B cell (primary cell): ENCODE results near the gene PLEKHH3. TPM values are rescaled to one million over a fixed set of nuclear protein-coding genes. Genes with fewer than 3 reads are reported as not detected.

Experiments used
- ATAC-seq: fragments of 200-7000 bp; cut with Tn5 transposase; one replicate; pipeline ENCODE4 v1.10.0; 2021; ENCODE audit warnings: low read depth, mild to moderate bottlenecking, moderate number of reproducible peaks, moderate library complexity
- CTCF ChIA-PET: fragments of 350-600 bp; sonication (Branson Sonifier 250); formaldehyde crosslinking; loops from one replicate; lab custom pipeline; 2021; ENCODE audit warnings: antibody characterized with exemption, inconsistent platforms; lab: Charles Lee
- POLR2A ChIA-PET: fragments of 350-600 bp; sonication (Branson Sonifier 250); formaldehyde crosslinking; loops from one replicate; lab custom pipeline; 2021; ENCODE audit warnings: antibody characterized with exemption; lab: Charles Lee
- DNase-seq: peaks from one replicate; pipeline ENCODE4 v3.0.0; 2013
- H2AFZ ChIP-seq: 2 replicates; pipeline ENCODE4 v1.6.1; 2012; ENCODE audit warnings: mild to moderate bottlenecking, low read depth, low read length; ENCODE audit not compliant: insufficient read depth, poor library complexity, severe bottlenecking
- H3K27ac ChIP-seq, 2 donors: 1 replicate in 1 of 2; 2 replicates in 1 of 2; pipeline ENCODE4 v1.5.1; 2012 to 2013; ENCODE audit warnings: low read length in 2 of 2, mild to moderate bottlenecking in 2 of 2, moderate library complexity in 1 of 2
- H3K27me3 ChIP-seq, 4 experiments: fragments of 200-600 bp in 1 of 4; sonication (generic) in 1 of 4; replicated peaks in 1 of 4; 1 replicate in 2 of 4; 2 replicates in 2 of 4; pipeline versions ENCODE4 v1.6.1 to v1.7.0; 2013 to 2016; ENCODE audit warnings: low read length in 3 of 4, mild to moderate bottlenecking in 2 of 4, mixed read lengths in 1 of 4, moderate library complexity in 1 of 4; ENCODE audit not compliant: insufficient read depth in 4 of 4, control insufficient read depth in 3 of 4; ENCODE audit errors: control extremely low read depth in 1 of 4
- H3K36me3 ChIP-seq, 2 experiments: replicated peaks in 1 of 2; 1 replicate in 1 of 2; 2 replicates in 1 of 2; pipeline versions ENCODE4 v1.6.1 to v1.7.1; 2013; ENCODE audit warnings: low read length in 1 of 2; ENCODE audit not compliant: insufficient read depth in 2 of 2, control insufficient read depth in 1 of 2; ENCODE audit errors: control extremely low read depth in 1 of 2, extremely low read depth in 1 of 2
- H3K4me1 ChIP-seq, 2 donors: fragments of 200-600 bp in 1 of 2; sonication (generic) in 1 of 2; 1 replicate in 1 of 2; 2 replicates in 1 of 2; pipeline versions ENCODE4 v1.5.1 to v1.6.1; 2013 to 2017; ENCODE audit warnings: low read length in 2 of 2; ENCODE audit not compliant: control insufficient read depth in 2 of 2, insufficient read depth in 2 of 2
- H3K4me2 ChIP-seq: replicated peaks from 2 replicates; pipeline ENCODE3; 2012; ENCODE audit warnings: mild to moderate bottlenecking, low read depth, low read length; ENCODE audit not compliant: poor library complexity, severe bottlenecking
- H3K4me3 ChIP-seq, 5 experiments: fragments of 200-600 bp in 1 of 5; sonication (generic) in 1 of 5; 1 replicate in 3 of 5; 2 replicates in 2 of 5; pipeline versions ENCODE4 v1.5.1 to v1.7.0; 2011 to 2016; ENCODE audit warnings: low read length in 4 of 5, mild to moderate bottlenecking in 4 of 5, low read depth in 2 of 5, control low read depth in 1 of 5, moderate library complexity in 1 of 5; ENCODE audit not compliant: insufficient read depth in 1 of 5; ENCODE audit errors: control extremely low read depth in 1 of 5, extremely low read depth in 1 of 5
- H3K79me2 ChIP-seq: fragments of 200-600 bp; sonication (generic); one replicate; pipeline ENCODE4 v1.6.0; 2016; ENCODE audit warnings: low read length; ENCODE audit not compliant: control insufficient read depth, insufficient read depth
- H3K9ac ChIP-seq: fragments of 200-600 bp; sonication (generic); 2 replicates; pipeline ENCODE4 v1.6.1; 2017; ENCODE audit warnings: mild to moderate bottlenecking, low read length, moderate library complexity
- H3K9me3 ChIP-seq, 3 donors: one replicate each; pipeline versions ENCODE4 v1.6.1 to v1.7.1; 2013; ENCODE audit warnings: low read length in 2 of 3; ENCODE audit not compliant: control insufficient read depth in 2 of 3, insufficient read depth in 1 of 3; ENCODE audit errors: control extremely low read depth in 1 of 3
- H4K20me1 ChIP-seq: 2 replicates; pipeline ENCODE4 v1.6.0; 2012; ENCODE audit warnings: mild to moderate bottlenecking, low read length; ENCODE audit not compliant: insufficient read depth, control insufficient read depth, poor library complexity, severe bottlenecking
- H3K27ac Mint-ChIP-seq: one replicate; pipeline ENCODE4 v1.8.0; 2021; ENCODE audit warnings: mixed read lengths
- H3K27me3 Mint-ChIP-seq: one replicate; pipeline ENCODE4 v1.8.0; 2021; ENCODE audit warnings: mixed read lengths
- H3K4me1 Mint-ChIP-seq: one replicate; pipeline ENCODE4 v1.8.0; 2021; ENCODE audit warnings: mixed read lengths
- H3K4me3 Mint-ChIP-seq: one replicate; pipeline ENCODE4 v1.8.0; 2021; ENCODE audit warnings: mixed read lengths
- H3K9me3 Mint-ChIP-seq: one replicate; pipeline ENCODE4 v1.8.0; 2022; ENCODE audit warnings: mixed read lengths; ENCODE audit not compliant: insufficient read depth
- EZH2 ChIP-seq: IDR thresholded peaks from 2 replicates; pipeline ENCODE4 v1.6.1; 2012; ENCODE audit warnings: borderline replicate concordance, low read depth, mild to moderate bottlenecking, moderate library complexity, low read length; ENCODE audit not compliant: insufficient read depth, poor library complexity, severe bottlenecking
- WGBS: methylation state at CpG from one replicate; pipeline ENCODE4 v1.1.5; 2013; ENCODE audit warnings: missing lambda C conversion rate; ENCODE audit not compliant: insufficient coverage; 5-methylcytosine and 5-hydroxymethylcytosine counted together
- intact Hi-C: fragments of 100-400 bp; cut with micrococcal nuclease; formaldehyde crosslinking; loops from one replicate; pipeline ENCODE4 v1.10.0; 2022
- polyA plus RNA-seq: library from polyadenylated mRNA; depleted of rRNA; stranded (reverse); fragments of >200 nt; gene quantifications from 2 replicates; pipeline ENCODE4 v1.2.3, GENCODE V29; 2012
- total RNA-seq, 2 donors: library from RNA; stranded (reverse); fragments of 120-200 nt in 1 of 2; gene quantifications; 1 replicate in 1 of 2; 2 replicates in 1 of 2; pipeline versions ENCODE4 v1.2.3 to v1.2.4, GENCODE V29; 2013 to 2022
- TF ChIP-seq, protein P1 (sequence below): fragments of 200-600 bp; IDR thresholded peaks from one replicate; pipeline ENCODE4 v1.8.0; 2022; ENCODE audit warnings: antibody characterized with exemption, mild to moderate bottlenecking

The PLEKHH3 gene
- total and polyA plus RNA-seq, 2 donors (not counting 1 experiment from before 2014, with no cell fraction given) = 0.44 to 0.67 TPM

GRCh38 chr17:42694524-42694923, 17.7 kb upstream of the PLEKHH3 start:
- no peak for ATAC-seq
- CTCF ChIA-PET = interaction anchor here (0.6 kb wide), 1 partner anchor 764 kb away, joined by 3 read pairs; the partner anchor contains the start of gene ODAD4
- no peaks in the 10 kb centered on the region for H3K9me3 Mint-ChIP-seq
- no peak overlapping the region for H2AFZ ChIP-seq
- H3K4me3 Mint-ChIP-seq = no peak overlapping the region
- intact Hi-C loops = no loop called here
- POLR2A ChIA-PET = no interaction called here
- no peak overlapping the region for H3K4me2 ChIP-seq
- no CpG with 5 or more reads among the region's 3 CpGs for WGBS
- H3K27ac Mint-ChIP-seq = no peak overlapping the region
- no peaks in the 10 kb centered on the region for H4K20me1 ChIP-seq
- H3K36me3 ChIP-seq = no peaks in the 10 kb centered on the region
- no peaks in the 10 kb centered on the region for H3K27me3 ChIP-seq
- no peak overlapping the region for H3K9ac ChIP-seq
- no peaks in the 10 kb centered on the region for H3K4me1 ChIP-seq
- no peaks in the 10 kb centered on the region for H3K4me1 Mint-ChIP-seq
- H3K27ac ChIP-seq = no peak overlapping the region
- H3K9me3 ChIP-seq = no peaks in the 10 kb centered on the region
- TF ChIP-seq, protein P1, sequence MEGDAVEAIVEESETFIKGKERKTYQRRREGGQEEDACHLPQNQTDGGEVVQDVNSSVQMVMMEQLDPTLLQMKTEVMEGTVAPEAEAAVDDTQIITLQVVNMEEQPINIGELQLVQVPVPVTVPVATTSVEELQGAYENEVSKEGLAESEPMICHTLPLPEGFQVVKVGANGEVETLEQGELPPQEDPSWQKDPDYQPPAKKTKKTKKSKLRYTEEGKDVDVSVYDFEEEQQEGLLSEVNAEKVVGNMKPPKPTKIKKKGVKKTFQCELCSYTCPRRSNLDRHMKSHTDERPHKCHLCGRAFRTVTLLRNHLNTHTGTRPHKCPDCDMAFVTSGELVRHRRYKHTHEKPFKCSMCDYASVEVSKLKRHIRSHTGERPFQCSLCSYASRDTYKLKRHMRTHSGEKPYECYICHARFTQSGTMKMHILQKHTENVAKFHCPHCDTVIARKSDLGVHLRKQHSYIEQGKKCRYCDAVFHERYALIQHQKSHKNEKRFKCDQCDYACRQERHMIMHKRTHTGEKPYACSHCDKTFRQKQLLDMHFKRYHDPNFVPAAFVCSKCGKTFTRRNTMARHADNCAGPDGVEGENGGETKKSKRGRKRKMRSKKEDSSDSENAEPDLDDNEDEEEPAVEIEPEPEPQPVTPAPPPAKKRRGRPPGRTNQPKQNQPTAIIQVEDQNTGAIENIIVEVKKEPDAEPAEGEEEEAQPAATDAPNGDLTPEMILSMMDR = no peak
- no peak for TF ChIP-seq EZH2
- H3K79me2 ChIP-seq = no peaks in the 10 kb centered on the region
- H3K27me3 Mint-ChIP-seq = no peaks in the 10 kb centered on the region
- H3K4me3 ChIP-seq = no peak overlapping the region
- DNase-seq = no peak

GRCh38 chr17:42692489-42692888, 15.7 kb upstream of the PLEKHH3 start:
- no peaks in the 10 kb centered on the region for H3K36me3 ChIP-seq
- no peaks in the 10 kb centered on the region for H3K27me3 ChIP-seq
- TF ChIP-seq, protein P1 = no peak
- TF ChIP-seq EZH2 = no peak
- Mint-ChIP-seq H3K9me3 (no peaks in the 10 kb centered on the region), H3K4me1 (no peaks in the 10 kb centered on the region), H3K27me3 (no peaks in the 10 kb centered on the region), H3K27ac (peak overlapping the region; percentile 21), H3K4me3 (no peak overlapping the region)
- H3K79me2 ChIP-seq = no peaks in the 10 kb centered on the region
- H3K4me1 ChIP-seq = no peaks in the 10 kb centered on the region
- H3K4me2 ChIP-seq = no peak overlapping the region
- ChIA-PET POLR2A (no interaction called here), CTCF (interaction anchor here (1.1 kb wide), 1 partner anchor 114 kb away, joined by 4 read pairs; no protein-coding TSS in a partner anchor)
- H2AFZ ChIP-seq = no peak overlapping the region
- H3K27ac ChIP-seq = no peak overlapping the region
- H3K9ac ChIP-seq = no peak overlapping the region
- ATAC-seq = no peak
- no peak for DNase-seq
- intact Hi-C loops = no loop called here
- H3K4me3 ChIP-seq = no peak overlapping the region
- H4K20me1 ChIP-seq = no peaks in the 10 kb centered on the region
- H3K9me3 ChIP-seq = no peaks in the 10 kb centered on the region
- WGBS = 98% methylated on average over 9 of the region's 11 CpGs
